ENCODE measurements around the gene ART5. TPM values are rescaled to one million over a fixed set of nuclear protein-coding genes. Genes with fewer than 3 reads are reported as not detected.

The ART5 gene
- total and polyA plus RNA-seq, 9 of the 15 experiments (the other 6 are each of a cell fraction or from before 2014, with no cell fraction given): 0.08 to 0.59 (median 0.33) TPM

GRCh38 chr11:3626250-3626960, 15.4 kb downstream of the ART5 start (continued):
- TF ChIP-seq, protein P1, sequence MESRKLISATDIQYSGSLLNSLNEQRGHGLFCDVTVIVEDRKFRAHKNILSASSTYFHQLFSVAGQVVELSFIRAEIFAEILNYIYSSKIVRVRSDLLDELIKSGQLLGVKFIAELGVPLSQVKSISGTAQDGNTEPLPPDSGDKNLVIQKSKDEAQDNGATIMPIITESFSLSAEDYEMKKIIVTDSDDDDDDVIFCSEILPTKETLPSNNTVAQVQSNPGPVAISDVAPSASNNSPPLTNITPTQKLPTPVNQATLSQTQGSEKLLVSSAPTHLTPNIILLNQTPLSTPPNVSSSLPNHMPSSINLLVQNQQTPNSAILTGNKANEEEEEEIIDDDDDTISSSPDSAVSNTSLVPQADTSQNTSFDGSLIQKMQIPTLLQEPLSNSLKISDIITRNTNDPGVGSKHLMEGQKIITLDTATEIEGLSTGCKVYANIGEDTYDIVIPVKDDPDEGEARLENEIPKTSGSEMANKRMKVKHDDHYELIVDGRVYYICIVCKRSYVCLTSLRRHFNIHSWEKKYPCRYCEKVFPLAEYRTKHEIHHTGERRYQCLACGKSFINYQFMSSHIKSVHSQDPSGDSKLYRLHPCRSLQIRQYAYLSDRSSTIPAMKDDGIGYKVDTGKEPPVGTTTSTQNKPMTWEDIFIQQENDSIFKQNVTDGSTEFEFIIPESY (CRISPR knock-in tag; IDR thresholded peaks at IDR 0.05): peak; percentile 25; the same call in 1 of the 2 replicates
- no peak for TF ChIP-seq HMG20A (CRISPR knock-in tag; conservative IDR thresholded peaks at IDR 0.05)
- no peak for TF ChIP-seq MAFF (IDR thresholded peaks at IDR 0.05; ENCODE audit: low read length)
- TF ChIP-seq NRF1 (conservative IDR thresholded peaks at IDR 0.05 in 1 of 2, IDR thresholded peaks at IDR 0.05 in 1 of 2): peak; percentile 77 to 79
- TF ChIP-seq HIVEP1 (CRISPR knock-in tag; IDR thresholded peaks at IDR 0.05): no peak
- TF ChIP-seq RBM34 (IDR thresholded peaks at IDR 0.05; ENCODE audit: borderline replicate concordance, insufficient read depth, low read length): no peak

DNA sequence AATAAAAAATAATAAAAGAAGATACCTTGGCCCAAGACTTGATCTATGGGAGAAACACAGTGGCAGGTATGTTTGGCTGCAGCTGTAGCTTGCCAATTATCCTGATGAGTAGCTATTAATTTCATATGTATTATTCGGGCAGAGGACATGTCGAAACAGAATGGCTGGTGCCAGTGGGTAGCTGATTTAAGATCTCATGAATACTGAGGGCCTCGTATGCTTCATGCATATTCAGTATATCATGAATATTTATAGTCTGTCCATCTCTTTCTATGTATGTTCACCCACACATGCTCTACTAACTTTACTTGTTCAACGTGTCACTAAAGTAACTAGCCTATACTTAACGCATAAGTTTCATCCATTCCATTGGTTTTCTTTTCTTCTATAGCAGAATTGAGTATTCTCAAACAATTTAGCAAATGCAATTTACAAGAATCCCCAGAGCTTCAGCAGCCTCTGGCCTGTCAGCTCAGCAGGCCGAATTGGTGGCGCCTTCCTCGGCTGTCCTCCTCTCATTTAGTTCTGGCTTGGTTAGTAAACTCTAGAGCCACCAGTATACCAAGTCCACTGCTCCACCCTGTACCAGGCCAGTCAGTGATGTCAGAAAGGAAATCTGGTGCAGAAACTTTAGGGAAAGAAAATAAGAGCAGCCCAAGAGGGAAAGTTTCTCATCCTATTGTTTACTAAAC, 17.9 kb downstream of the ART5 start:
- no peaks in the 10 kb centered on the region for H4K20me1 ChIP-seq (replicated peaks; ENCODE audit: control insufficient read depth, insufficient read depth, low read length)
- CTCF ChIA-PET (ENCODE audit: low intra/inter-chr PET ratio): no interaction called here
- POLR2A ChIA-PET: interaction anchor here (0.6 kb wide), 1 partner anchor 1652 kb away, joined by 3 read pairs; no protein-coding TSS in a partner anchor
- peak; percentile 15 for FAIRE-seq
- intact Hi-C loops (cut with micrococcal nuclease) (no loop called here), in situ Hi-C loops (cut with MboI) (no loop called here)
- H3K79me2 ChIP-seq (ENCODE audit: control insufficient read depth, insufficient read depth, low read length): no peaks in the 10 kb centered on the region
- no peak overlapping the region for H2AFZ ChIP-seq (ENCODE audit: low read depth, low read length)
- no peaks in the 10 kb centered on the region for H3K9me1 ChIP-seq (ENCODE audit: control insufficient read depth, insufficient read depth, low read length)
- H3K27me3 ChIP-seq (ENCODE audit: control insufficient read depth in 2 of 2, insufficient read depth in 2 of 2, low read length in 2 of 2): peaks cover 0 to 5% of the 10 kb centered on the region in 2 experiments; a peak in 1 of 5 replicates
- DNase-seq (ENCODE audit: extremely low read depth in 1 of 4, low spot score in 3 of 4): no peak
- H3K4me1 ChIP-seq (replicated peaks in 1 of 2; ENCODE audit: control insufficient read depth in 2 of 2, insufficient read depth in 2 of 2, low read length in 2 of 2): peaks cover 0 to 5% of the 10 kb centered on the region in 2 experiments; a peak in 2 of 5 replicates
- no peak overlapping the region for H3K4me3 ChIP-seq
- H3K9ac ChIP-seq (ENCODE audit: insufficient read depth in 1 of 2, low read depth in 2 of 2, low read length in 2 of 2): no peak overlapping the region
- no TSS peak for BruUV-seq (replicated peaks)
- ATAC-seq: no peak
- no peaks in the 10 kb centered on the region for H3K36me3 ChIP-seq (ENCODE audit: control insufficient read depth, insufficient read depth, low read length)
- no peak overlapping the region for H3K27ac ChIP-seq (ENCODE audit: extremely low read depth, low read depth, low read length)
- H3K4me2 ChIP-seq (ENCODE audit: insufficient read depth, low read length): no peak overlapping the region
- WGBS (ENCODE audit: insufficient coverage, low coverage, missing lambda C conversion rate): 20% methylated on average over 8 of the region's 8 CpGs
- no peaks in the 10 kb centered on the region for H3K9me3 ChIP-seq (replicated peaks; ENCODE audit: control insufficient read depth, insufficient read depth, low read depth, low read length)
- TF ChIP-seq SNAPC5 (CRISPR knock-in tag; IDR thresholded peaks at IDR 0.05): no peak
- TF ChIP-seq ZKSCAN8 (CRISPR knock-in tag; IDR thresholded peaks at IDR 0.05): no peak
- TF ChIP-seq ZC3H4 (CRISPR knock-in tag; IDR thresholded peaks at IDR 0.05; ENCODE audit: borderline replicate concordance): no peak
- TF ChIP-seq, protein P2, sequence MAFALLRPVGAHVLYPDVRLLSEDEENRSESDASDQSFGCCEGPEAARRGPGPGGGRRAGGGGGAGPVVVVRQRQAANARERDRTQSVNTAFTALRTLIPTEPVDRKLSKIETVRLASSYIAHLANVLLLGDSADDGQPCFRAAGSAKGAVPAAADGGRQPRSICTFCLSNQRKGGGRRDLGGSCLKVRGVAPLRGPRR (CRISPR knock-in tag; IDR thresholded peaks at IDR 0.05): no peak
- TF ChIP-seq GABPA (tag; conservative IDR thresholded peaks at IDR 0.05; ENCODE audit: low read depth): no peak
- TF ChIP-seq E2F8 (IDR thresholded peaks at IDR 0.05; ENCODE audit: low read depth, partially characterized antibody): no peak
- no peak for TF ChIP-seq CBX3 (IDR thresholded peaks at IDR 0.05; ENCODE audit: borderline replicate concordance in 1 of 2, low read length in 2 of 2)
